Stimulated activated CD8-positive, alpha-beta memory T cell treated with anti-CD3 and anti-CD28 coated beads, Interleukin-15, amount 100 ng/mL, for 24 hours (primary cell): ENCODE measurements around the gene KDM3A.
"Not testable (repeated sequence)": the region's sequence is repeated elsewhere in the genome, so short reads cannot be mapped to it uniquely, and the experiment has no call there.

Experiments used
- DNase-seq: peaks from one replicate; pipeline ENCODE4 v3.0.0-alpha.2; 2020; ENCODE audit warnings: low read depth

Gene KDM3A

GRCh38 chr2:86482034-86482433 is 40.9 kb downstream of the KDM3A start:
- no peak for DNase-seq

GRCh38 chr2:86484385-86484784 is 43.2 kb downstream of the KDM3A start:
- DNase-seq, result no peak

- DNase-seq, result no peak
Measured at GRCh38 chr2:86485103-86485502, 43.9 kb downstream of the KDM3A start.

- no peak for DNase-seq
Measured at GRCh38 chr2:86485802-86486201, 44.6 kb downstream of the KDM3A start.

- no peak for DNase-seq
Measured at GRCh38 chr2:86487062-86487461, 45.9 kb downstream of the KDM3A start.

GRCh38 chr2:86488561-86489250 is 47.5 kb downstream of the KDM3A start:
- DNase-seq, result no peak

GRCh38 chr2:86489542-86489941 is 48.4 kb downstream of the KDM3A start:
- no peak for DNase-seq

GRCh38 chr2:86490245-86490644 is 49.1 kb downstream of the KDM3A start:
- DNase-seq, result no peak

GRCh38 chr2:86491088-86491487 is 49.9 kb downstream of the KDM3A start:
- DNase-seq, result no peak

GRCh38 chr2:86492048-86492453 is 50.9 kb downstream of the KDM3A start:
- DNase-seq, result no peak

- not testable (repeated sequence) for DNase-seq
Measured at GRCh38 chr2:86496391-86496790, 55.2 kb downstream of the KDM3A start.

- DNase-seq, result no peak
Measured at GRCh38 chr2:86498468-86499260, 57.5 kb downstream of the KDM3A start.

- DNase-seq, result no peak
Measured at GRCh38 chr2:86499326-86499725, 58.2 kb downstream of the KDM3A start.

- no peak for DNase-seq
Measured at GRCh38 chr2:86500325-86501083, 59.3 kb downstream of the KDM3A start.

- DNase-seq, result no peak
Measured at GRCh38 chr2:86507600-86507999, 66.4 kb downstream of the KDM3A start.

- DNase-seq, result no peak
Measured at GRCh38 chr2:86510436-86510933, 69.3 kb downstream of the KDM3A start.

GRCh38 chr2:86512034-86512433 is 70.9 kb downstream of the KDM3A start:
- DNase-seq, result no peak

GRCh38 chr2:86512892-86513291 is 71.7 kb downstream of the KDM3A start:
- DNase-seq, result no peak

- DNase-seq, result no peak
Measured at GRCh38 chr2:86513948-86514660, 72.9 kb downstream of the KDM3A start.

GRCh38 chr2:86518481-86518880 is 77.3 kb downstream of the KDM3A start:
- no peak for DNase-seq

- no peak for DNase-seq
Measured at GRCh38 chr2:86519349-86519748, 78.2 kb downstream of the KDM3A start.

GRCh38 chr2:86520153-86520552 is 79.0 kb downstream of the KDM3A start:
- DNase-seq, result no peak
